HuH-7.5 (cell line): Measurements from ENCODE around the gene SHISAL1.

Experiments
- DNase-seq: peaks from one replicate; pipeline ENCODE4 v3.0.0; 2011; ENCODE audit warnings: low spot score

The SHISAL1 gene

GRCh38 chr22:44312766-44313165 lies at the start of gene SHISAL1:
Gene SHISAL1 (minus strand): TSS chr22:44312951. CDS start chr22:44300945, 12,006 bp downstream.
- DNase-seq, result no peak

- no peak for DNase-seq
Observed at GRCh38 chr22:44361391-44362126, 48.8 kb upstream of the SHISAL1 start.

GRCh38 chr22:44360668-44361381 lies 48.1 kb upstream of the SHISAL1 start:
- DNase-seq, result no peak

- no peak for DNase-seq
Observed at GRCh38 chr22:44360306-44360667, 47.5 kb upstream of the SHISAL1 start.

GRCh38 chr22:44359496-44360110 lies 46.9 kb upstream of the SHISAL1 start:
- no peak for DNase-seq

GRCh38 chr22:44358709-44359440 lies 46.1 kb upstream of the SHISAL1 start:
- DNase-seq, result no peak

- DNase-seq, result no peak
Observed at GRCh38 chr22:44357966-44358465, 45.3 kb upstream of the SHISAL1 start.

GRCh38 chr22:44357296-44357965 lies 44.7 kb upstream of the SHISAL1 start:
- no peak for DNase-seq

- DNase-seq, result no peak
Observed at GRCh38 chr22:44355716-44356070, 42.9 kb upstream of the SHISAL1 start.

GRCh38 chr22:44354288-44354687 lies 41.5 kb upstream of the SHISAL1 start:
- DNase-seq, result no peak

GRCh38 chr22:44353041-44353440 lies 40.3 kb upstream of the SHISAL1 start:
- DNase-seq, result no peak

GRCh38 chr22:44352378-44353035 lies 39.8 kb upstream of the SHISAL1 start:
- no peak for DNase-seq

- no peak for DNase-seq
Observed at GRCh38 chr22:44351685-44352377, 39.1 kb upstream of the SHISAL1 start.

- no peak for DNase-seq
Observed at GRCh38 chr22:44351037-44351436, 38.3 kb upstream of the SHISAL1 start.

GRCh38 chr22:44349594-44349993 lies 36.8 kb upstream of the SHISAL1 start:
- DNase-seq, result no peak

GRCh38 chr22:44348971-44349560 lies 36.3 kb upstream of the SHISAL1 start:
- no peak for DNase-seq

GRCh38 chr22:44347549-44347948 lies 34.8 kb upstream of the SHISAL1 start:
- DNase-seq, result no peak

- DNase-seq, result no peak
Observed at GRCh38 chr22:44347080-44347479, 34.3 kb upstream of the SHISAL1 start.

- DNase-seq, result no peak
Observed at GRCh38 chr22:44345872-44346271, 33.1 kb upstream of the SHISAL1 start.

GRCh38 chr22:44344407-44344806 lies 31.7 kb upstream of the SHISAL1 start:
- DNase-seq, result no peak
